K562 (cell line): Measurements from ENCODE around the gene CRNN. TPM values are rescaled to one million over a fixed set of nuclear protein-coding genes. Genes with fewer than 3 reads are reported as not detected.

Source experiments
- ATAC-seq: fragments of 200-7000 bp; cut with Tn5 transposase; 3 replicates; pipeline ENCODE4 v1.9.1; 2020; ENCODE audit warnings: moderate library complexity
- BruUV-seq: library from RNA; stranded (reverse); fragments of 400-500 nt; replicated peaks from 2 replicates; lab custom pipeline; 2021; lab: Mats Ljungman, UMichigan
- CTCF ChIA-PET: fragments of 300-600 bp; formaldehyde crosslinking; extraction: SDS; loops from one replicate; lab custom pipeline; 2021; ENCODE audit warnings: low intra/inter-chr PET ratio; lab: Yijun Ruan, JAX
- POLR2A ChIA-PET: fragments of 300-600, 350-650 bp; sonication (Branson Sonifier 250); formaldehyde crosslinking; extraction: SDS; loops from one replicate; lab custom pipeline; 2021; ENCODE audit warnings: antibody characterized with exemption, inconsistent platforms; lab: Yijun Ruan, JAX
- DNase-seq, 4 experiments: peaks; one replicate each; pipeline versions ENCODE4 v3.0.0 to v3.0.0-alpha.2; 2011 to 2018; ENCODE audit warnings: low spot score in 3 of 4, mixed read lengths in 3 of 4; ENCODE audit errors: extremely low read depth in 1 of 4
- FAIRE-seq: peaks from 2 replicates; lab custom pipeline; 2011; peaks lifted over from hg19 to GRCh38; lab: Jason Lieb, UNC
- H2AFZ ChIP-seq: 2 replicates; pipeline ENCODE4 v1.6.0; 2011; ENCODE audit warnings: low read depth, low read length, control low read depth, inconsistent platforms
- H3K27ac ChIP-seq: fragments of 200-600 bp; 3 replicates; pipeline ENCODE4 v1.8.0; 2011; ENCODE audit warnings: low read depth, mild to moderate bottlenecking, control low read depth, inconsistent platforms, low read length, moderate library complexity, mixed read lengths; ENCODE audit errors: extremely low read depth
- H3K27me3 ChIP-seq, 2 experiments: fragments of 300-600 bp in 1 of 2; 2 replicates in 1 of 2; 3 replicates in 1 of 2; pipeline versions ENCODE4 v1.6.0 to v1.8.0; 2011; ENCODE audit warnings: inconsistent platforms in 2 of 2, low read length in 2 of 2, mild to moderate bottlenecking in 1 of 2, mixed read lengths in 1 of 2, moderate library complexity in 1 of 2; ENCODE audit not compliant: control insufficient read depth in 2 of 2, insufficient read depth in 2 of 2
- H3K36me3 ChIP-seq: fragments of 300-600 bp; 3 replicates; pipeline ENCODE4 v1.8.0; 2011; ENCODE audit warnings: mild to moderate bottlenecking, low read length, inconsistent platforms; ENCODE audit not compliant: control insufficient read depth, insufficient read depth
- H3K4me1 ChIP-seq, 2 experiments: fragments of 200-600 bp in 1 of 2; replicated peaks in 1 of 2; 2 replicates in 1 of 2; 3 replicates in 1 of 2; pipeline versions ENCODE4 v1.5.1 to v1.8.0; 2011; ENCODE audit warnings: inconsistent platforms in 2 of 2, low read length in 2 of 2, mild to moderate bottlenecking in 1 of 2, mixed read lengths in 1 of 2, moderate library complexity in 1 of 2; ENCODE audit not compliant: control insufficient read depth in 2 of 2, insufficient read depth in 2 of 2
- H3K4me2 ChIP-seq: 2 replicates; pipeline ENCODE4 v1.6.1; 2011; ENCODE audit warnings: low read length, control low read depth, inconsistent platforms, mixed read lengths; ENCODE audit not compliant: insufficient read depth
- H3K4me3 ChIP-seq: fragments of 200-600 bp; sonication (generic), shearing (Covaris generic); 2 replicates; pipeline ENCODE4 v1.5.1; 2016; ENCODE audit warnings: control low read depth, inconsistent platforms
- H3K79me2 ChIP-seq: fragments of 200-600 bp; 3 replicates; pipeline ENCODE4 v1.8.0; 2011; ENCODE audit warnings: low read length, inconsistent platforms; ENCODE audit not compliant: control insufficient read depth, insufficient read depth
- H3K9ac ChIP-seq, 2 experiments: 2 replicates each; pipeline versions ENCODE4 v1.6.0 to v1.6.1; 2011; ENCODE audit warnings: low read depth in 2 of 2, low read length in 2 of 2, control low read depth in 1 of 2, inconsistent platforms in 1 of 2, mild to moderate bottlenecking in 1 of 2, mixed read lengths in 1 of 2; ENCODE audit not compliant: insufficient read depth in 1 of 2
- H3K9me1 ChIP-seq: one replicate; pipeline ENCODE4 v1.6.0; 2011; ENCODE audit warnings: inconsistent platforms, mild to moderate bottlenecking, low read length, moderate library complexity; ENCODE audit not compliant: control insufficient read depth, insufficient read depth
- H3K9me3 ChIP-seq: replicated peaks from 2 replicates; pipeline ENCODE4 v1.5.1; 2011; ENCODE audit warnings: low read depth, low read length, inconsistent platforms; ENCODE audit not compliant: control insufficient read depth, insufficient read depth
- H4K20me1 ChIP-seq: replicated peaks from 2 replicates; pipeline ENCODE4 v1.6.1; 2011; ENCODE audit warnings: low read length, inconsistent platforms, mixed read lengths; ENCODE audit not compliant: control insufficient read depth, insufficient read depth
- TFE3 ChIP-seq: fragments of 450-650 bp; formaldehyde crosslinking; IDR thresholded peaks from 2 replicates; pipeline ENCODE4 v1.4.0; 2020; ENCODE audit warnings: mild to moderate bottlenecking, mixed read lengths
- ZBTB11 ChIP-seq, 3 experiments: fragments of 200-800 bp in 1 of 3; fragments of 250-450 bp in 1 of 3; fragments of 450-650 bp in 1 of 3; sonication (Bioruptor Pico) in 1 of 3; sonication (Bioruptor generic) in 1 of 3; formaldehyde crosslinking in 1 of 3; IDR thresholded peaks; 2 replicates each; pipeline versions ENCODE4 v1.6.1 to v1.8.0; 2016 to 2022; ENCODE audit warnings: mild to moderate bottlenecking in 2 of 3, missing genetic modification characterization in 2 of 3, missing compliant biosample characterization in 1 of 3, moderate library complexity in 1 of 3
- WGBS: fragments of 100-300 bp; shearing (Covaris generic); methylation state at CpG from one replicate; pipeline ENCODE4 v1.1.6; 2016; ENCODE audit warnings: low coverage, mixed read lengths; ENCODE audit not compliant: insufficient coverage; ENCODE audit errors: missing lambda C conversion rate; 5-methylcytosine and 5-hydroxymethylcytosine counted together
- in situ Hi-C: fragments of 300-500 bp; cut with MboI; formaldehyde crosslinking; loops from 4 replicates; pipeline ENCODE4 v1.15.0; 2018; ENCODE audit warnings: inconsistent platforms, mixed read lengths
- intact Hi-C: fragments of 100-400 bp; cut with micrococcal nuclease; formaldehyde crosslinking; loops from 2 replicates; pipeline ENCODE4 v1.14.2; 2022
- polyA plus RNA-seq, 8 experiments: library from polyadenylated mRNA; depleted of rRNA in 4 of 8; stranded (reverse) in 5 of 8; unstranded in 3 of 8; fragments of >200 nt; fragmentation: Nextera tagmentation in 2 of 8; fragmentation: Illumina TruSeq in 1 of 8; extraction: Ambion mirVana in 2 of 8; extraction: Trizol in 1 of 8; gene quantifications; 2 replicates each; pipeline versions ENCODE4 v1.2.1 to v1.2.3, GENCODE V29; 2011 to 2014; ENCODE audit warnings: inconsistent platforms in 1 of 8, missing spikeins in 1 of 8
- total RNA-seq, 7 experiments: library from RNA; depleted of rRNA in 6 of 7; stranded (reverse); fragments of >200 nt in 6 of 7; fragmentation: Illumina TruSeq in 2 of 7; extraction: Trizol in 2 of 7; gene quantifications; 2 replicates each; pipeline versions ENCODE4 v1.2.1 to v1.2.3, GENCODE V29; 2011 to 2021; ENCODE audit warnings: low replicate concordance in 1 of 7

Gene CRNN
- total and polyA plus RNA-seq, 9 of the 15 experiments (the other 6 are each of a cell fraction or from before 2014, with no cell fraction given), result not detected

- BruUV-seq, result no TSS peak
- H3K27me3 ChIP-seq, result no peaks in the 10 kb centered on the region
- ATAC-seq (no peak), DNase-seq (no peak), FAIRE-seq (no peak)
- 24% methylated on average over 3 of the region's 3 CpGs for WGBS
- TF ChIP-seq TFE3 (CRISPR knock-in tag) (no peak), ZBTB11 (CRISPR knock-in tag; IDR thresholded peaks at IDR 0.05) (0 out of 6 replicates have a peak, but pooled peaks of 1 of the 3 experiments have one; percentile 20)
- ChIA-PET POLR2A (no interaction called here), CTCF (no interaction called here)
- no peak overlapping the region for H3K4me2 ChIP-seq
- H3K36me3 ChIP-seq, result no peaks in the 10 kb centered on the region
- no peak overlapping the region for H3K9ac ChIP-seq
- no peaks in the 10 kb centered on the region for H3K79me2 ChIP-seq
- intact Hi-C loops, result loop anchor here (2.0 kb wide), 1 partner anchor 408 kb away; no protein-coding TSS in a partner anchor
- H3K4me3 ChIP-seq, result no peak overlapping the region
- in situ Hi-C loops, result no loop called here
- H3K27ac ChIP-seq, result no peak overlapping the region
- peak overlapping the region; percentile 64; the same call in 1 of the 2 replicates for H2AFZ ChIP-seq
- no peaks in the 10 kb centered on the region for H3K9me3 ChIP-seq
- H3K4me1 ChIP-seq, result peaks cover 0 to 5% of the 10 kb centered on the region in 2 experiments; a peak in 1 of 5 replicates
- no peaks in the 10 kb centered on the region for H4K20me1 ChIP-seq
- H3K9me1 ChIP-seq, result no peaks in the 10 kb centered on the region
Measured at GRCh38 chr1:152460529-152460899, 46.5 kb upstream of the CRNN start.
